Measurements from ENCODE around the gene SREBF2.
"Not testable (repeated sequence)": the region's sequence is repeated elsewhere in the genome, so short reads cannot be mapped to it uniquely, and the experiment has no call there.

SREBF2 gene

DNA sequence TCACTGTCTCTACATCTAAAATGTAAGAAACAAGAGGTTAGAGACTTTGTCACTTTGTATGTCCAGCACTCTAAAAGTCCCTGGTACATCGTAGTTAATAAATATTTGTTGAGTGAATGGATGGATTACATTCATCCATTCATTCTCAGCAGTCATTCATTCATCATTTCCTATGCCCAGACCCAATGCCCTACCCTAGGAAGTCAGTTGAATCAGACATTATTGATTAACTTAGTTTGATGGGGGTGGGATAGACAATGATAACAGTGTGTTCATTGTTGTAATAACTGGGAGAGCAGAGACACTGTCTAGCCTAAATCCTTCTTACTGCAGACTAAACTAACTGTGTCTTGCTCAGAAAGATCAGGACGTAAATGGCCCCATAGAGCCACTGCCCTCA, 115.2 kb downstream of the SREBF2 start:
- Mint-ChIP-seq H3K27me3 (ENCODE audit: low read depth) (no peaks in the 10 kb centered on the region), H3K4me3 (peak overlapping the region in 2 of 3 experiments; percentile 91 to 95), H3K9me3 (no peaks in the 10 kb centered on the region), H3K36me3 (ENCODE audit: low read depth) (peaks cover 8% of the 10 kb centered on the region), H3K27ac (peak overlapping the region in 1 of 3 experiments; percentile 46), H3K4me1 (peaks cover 21% of the 10 kb centered on the region)
- TF ChIP-seq, protein P1, sequence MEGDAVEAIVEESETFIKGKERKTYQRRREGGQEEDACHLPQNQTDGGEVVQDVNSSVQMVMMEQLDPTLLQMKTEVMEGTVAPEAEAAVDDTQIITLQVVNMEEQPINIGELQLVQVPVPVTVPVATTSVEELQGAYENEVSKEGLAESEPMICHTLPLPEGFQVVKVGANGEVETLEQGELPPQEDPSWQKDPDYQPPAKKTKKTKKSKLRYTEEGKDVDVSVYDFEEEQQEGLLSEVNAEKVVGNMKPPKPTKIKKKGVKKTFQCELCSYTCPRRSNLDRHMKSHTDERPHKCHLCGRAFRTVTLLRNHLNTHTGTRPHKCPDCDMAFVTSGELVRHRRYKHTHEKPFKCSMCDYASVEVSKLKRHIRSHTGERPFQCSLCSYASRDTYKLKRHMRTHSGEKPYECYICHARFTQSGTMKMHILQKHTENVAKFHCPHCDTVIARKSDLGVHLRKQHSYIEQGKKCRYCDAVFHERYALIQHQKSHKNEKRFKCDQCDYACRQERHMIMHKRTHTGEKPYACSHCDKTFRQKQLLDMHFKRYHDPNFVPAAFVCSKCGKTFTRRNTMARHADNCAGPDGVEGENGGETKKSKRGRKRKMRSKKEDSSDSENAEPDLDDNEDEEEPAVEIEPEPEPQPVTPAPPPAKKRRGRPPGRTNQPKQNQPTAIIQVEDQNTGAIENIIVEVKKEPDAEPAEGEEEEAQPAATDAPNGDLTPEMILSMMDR (IDR thresholded peaks at IDR 0.05; ENCODE audit: unreplicated experiment in 3 of 3): no peak

- H3K27ac Mint-ChIP-seq: peak overlapping the region; percentile 29 to 78 (median 43)
- H3K36me3 Mint-ChIP-seq (ENCODE audit: low read depth); H3K9me3 Mint-ChIP-seq; H3K27me3 Mint-ChIP-seq (ENCODE audit: low read depth); H3K4me3 Mint-ChIP-seq: not testable (repeated sequence)
- peaks cover 21% of the 10 kb centered on the region for H3K4me1 Mint-ChIP-seq
Observed at GRCh38 chr22:41948928-41949296, 116.0 kb downstream of the SREBF2 start.

DNA sequence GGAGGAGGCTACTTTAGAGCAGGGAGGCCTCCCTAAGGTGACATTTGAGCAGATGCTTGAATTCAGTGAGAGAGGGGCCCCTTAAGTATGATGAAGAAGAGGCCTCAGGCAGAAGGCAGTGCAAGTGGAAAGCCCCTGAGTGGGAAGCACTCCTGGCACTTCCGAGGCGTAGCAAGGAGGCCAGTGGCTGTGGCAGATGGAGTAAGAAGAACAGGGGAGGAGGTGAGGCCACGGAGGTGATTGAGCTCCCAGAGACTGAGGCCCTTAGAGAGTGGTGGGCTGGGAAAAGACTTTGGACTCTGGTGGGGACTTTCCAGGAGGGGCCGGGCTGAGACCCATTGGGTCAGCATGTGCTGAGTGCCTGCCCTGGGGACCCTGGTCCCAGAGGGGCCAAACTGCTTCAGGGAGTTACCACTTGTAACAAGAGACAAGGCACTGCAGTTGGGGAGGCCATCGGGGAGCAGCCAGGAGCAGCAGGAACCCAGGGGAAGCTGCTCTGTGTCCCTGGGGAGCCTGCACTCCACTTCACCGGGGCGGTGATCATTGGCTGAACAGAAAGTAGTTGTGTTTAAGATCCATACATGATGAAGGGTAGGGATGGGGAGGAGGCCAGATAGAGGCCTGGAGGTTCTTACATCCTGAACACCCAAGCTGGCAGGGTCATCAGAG, 116.5 kb downstream of the SREBF2 start:
- H3K27ac Mint-ChIP-seq: peak overlapping the region; percentile 29 to 78 (median 43)
- peak overlapping the region in 1 of 3 experiments; percentile 24 for H3K4me3 Mint-ChIP-seq
- H3K9me3 Mint-ChIP-seq: no peaks in the 10 kb centered on the region
- TF ChIP-seq, protein P1 (IDR thresholded peaks at IDR 0.05; ENCODE audit: unreplicated experiment in 3 of 3): no peak
- no peaks in the 10 kb centered on the region for H3K27me3 Mint-ChIP-seq (ENCODE audit: low read depth)
- peaks cover 4% of the 10 kb centered on the region for H3K36me3 Mint-ChIP-seq (ENCODE audit: low read depth)
- H3K4me1 Mint-ChIP-seq: peaks cover 21% of the 10 kb centered on the region

- H3K9me3 Mint-ChIP-seq: no peaks in the 10 kb centered on the region
- no peaks in the 10 kb centered on the region for H3K27me3 Mint-ChIP-seq (ENCODE audit: low read depth)
- no peaks in the 10 kb centered on the region for H3K36me3 Mint-ChIP-seq (ENCODE audit: low read depth)
- TF ChIP-seq, protein P1 (IDR thresholded peaks at IDR 0.05; ENCODE audit: unreplicated experiment in 3 of 3): no peak
- peak within 1 kb of the TSS in 2 of 3 experiments; percentile 63 to 74 for H3K27ac Mint-ChIP-seq
- peaks cover 9% of the 10 kb centered on the region for H3K4me1 Mint-ChIP-seq
- no peak within 1 kb of the TSS for H3K4me3 Mint-ChIP-seq
Observed at GRCh38 chr22:41951898-41952474, 119.1 kb downstream of the SREBF2 start, which contains the start of gene SMIM45. Gene SMIM45, plus strand, starts transcription at chr22:41952150.

- H3K27ac Mint-ChIP-seq: no peak overlapping the region
- TF ChIP-seq, protein P1 (IDR thresholded peaks at IDR 0.05; ENCODE audit: unreplicated experiment in 3 of 3): no peak
- peaks cover 10% of the 10 kb centered on the region for H3K4me1 Mint-ChIP-seq
- no peaks in the 10 kb centered on the region for H3K9me3 Mint-ChIP-seq
- H3K4me3 Mint-ChIP-seq: no peak overlapping the region
- H3K36me3 Mint-ChIP-seq (ENCODE audit: low read depth): no peaks in the 10 kb centered on the region
- H3K27me3 Mint-ChIP-seq (ENCODE audit: low read depth): peaks cover 3% of the 10 kb centered on the region
Observed at GRCh38 chr22:41952713-41953112, 119.8 kb downstream of the SREBF2 start.

Measured in nephron (organoid).